K562 (cell line): ENCODE results near the gene SLC39A7. TPM values are rescaled to one million over a fixed set of nuclear protein-coding genes. Genes with fewer than 3 reads are reported as not detected.

Experiments used
- ATAC-seq: fragments of 200-7000 bp; cut with Tn5 transposase; 3 replicates; pipeline ENCODE4 v1.9.1; 2020; ENCODE audit warnings: moderate library complexity
- BruUV-seq: library from RNA; stranded (reverse); fragments of 400-500 nt; replicated peaks from 2 replicates; lab custom pipeline; 2021; lab: Mats Ljungman, UMichigan
- CTCF ChIA-PET: fragments of 300-600 bp; formaldehyde crosslinking; extraction: SDS; loops from one replicate; lab custom pipeline; 2021; ENCODE audit warnings: low intra/inter-chr PET ratio; lab: Yijun Ruan, JAX
- POLR2A ChIA-PET: fragments of 300-600, 350-650 bp; sonication (Branson Sonifier 250); formaldehyde crosslinking; extraction: SDS; loops from one replicate; lab custom pipeline; 2021; ENCODE audit warnings: antibody characterized with exemption, inconsistent platforms; lab: Yijun Ruan, JAX
- DNase-seq, 4 experiments: peaks; one replicate each; pipeline versions ENCODE4 v3.0.0 to v3.0.0-alpha.2; 2011 to 2018; ENCODE audit warnings: low spot score in 3 of 4, mixed read lengths in 3 of 4; ENCODE audit errors: extremely low read depth in 1 of 4
- FAIRE-seq: peaks from 2 replicates; lab custom pipeline; 2011; peaks lifted over from hg19 to GRCh38; lab: Jason Lieb, UNC
- H2AFZ ChIP-seq: 2 replicates; pipeline ENCODE4 v1.6.0; 2011; ENCODE audit warnings: low read depth, low read length, control low read depth, inconsistent platforms
- H3K27ac ChIP-seq: fragments of 200-600 bp; 3 replicates; pipeline ENCODE4 v1.8.0; 2011; ENCODE audit warnings: low read depth, mild to moderate bottlenecking, control low read depth, inconsistent platforms, low read length, moderate library complexity, mixed read lengths; ENCODE audit errors: extremely low read depth
- H3K27me3 ChIP-seq, 2 experiments: fragments of 300-600 bp in 1 of 2; 2 replicates in 1 of 2; 3 replicates in 1 of 2; pipeline versions ENCODE4 v1.6.0 to v1.8.0; 2011; ENCODE audit warnings: inconsistent platforms in 2 of 2, low read length in 2 of 2, mild to moderate bottlenecking in 1 of 2, mixed read lengths in 1 of 2, moderate library complexity in 1 of 2; ENCODE audit not compliant: control insufficient read depth in 2 of 2, insufficient read depth in 2 of 2
- H3K36me3 ChIP-seq: fragments of 300-600 bp; 3 replicates; pipeline ENCODE4 v1.8.0; 2011; ENCODE audit warnings: mild to moderate bottlenecking, low read length, inconsistent platforms; ENCODE audit not compliant: control insufficient read depth, insufficient read depth
- H3K4me1 ChIP-seq, 2 experiments: fragments of 200-600 bp in 1 of 2; replicated peaks in 1 of 2; 2 replicates in 1 of 2; 3 replicates in 1 of 2; pipeline versions ENCODE4 v1.5.1 to v1.8.0; 2011; ENCODE audit warnings: inconsistent platforms in 2 of 2, low read length in 2 of 2, mild to moderate bottlenecking in 1 of 2, mixed read lengths in 1 of 2, moderate library complexity in 1 of 2; ENCODE audit not compliant: control insufficient read depth in 2 of 2, insufficient read depth in 2 of 2
- H3K4me2 ChIP-seq: 2 replicates; pipeline ENCODE4 v1.6.1; 2011; ENCODE audit warnings: low read length, control low read depth, inconsistent platforms, mixed read lengths; ENCODE audit not compliant: insufficient read depth
- H3K4me3 ChIP-seq: fragments of 200-600 bp; sonication (generic), shearing (Covaris generic); 2 replicates; pipeline ENCODE4 v1.5.1; 2016; ENCODE audit warnings: control low read depth, inconsistent platforms
- H3K79me2 ChIP-seq: fragments of 200-600 bp; 3 replicates; pipeline ENCODE4 v1.8.0; 2011; ENCODE audit warnings: low read length, inconsistent platforms; ENCODE audit not compliant: control insufficient read depth, insufficient read depth
- H3K9ac ChIP-seq, 2 experiments: 2 replicates each; pipeline versions ENCODE4 v1.6.0 to v1.6.1; 2011; ENCODE audit warnings: low read depth in 2 of 2, low read length in 2 of 2, control low read depth in 1 of 2, inconsistent platforms in 1 of 2, mild to moderate bottlenecking in 1 of 2, mixed read lengths in 1 of 2; ENCODE audit not compliant: insufficient read depth in 1 of 2
- H3K9me1 ChIP-seq: one replicate; pipeline ENCODE4 v1.6.0; 2011; ENCODE audit warnings: inconsistent platforms, mild to moderate bottlenecking, low read length, moderate library complexity; ENCODE audit not compliant: control insufficient read depth, insufficient read depth
- H3K9me3 ChIP-seq: replicated peaks from 2 replicates; pipeline ENCODE4 v1.5.1; 2011; ENCODE audit warnings: low read depth, low read length, inconsistent platforms; ENCODE audit not compliant: control insufficient read depth, insufficient read depth
- H4K20me1 ChIP-seq: replicated peaks from 2 replicates; pipeline ENCODE4 v1.6.1; 2011; ENCODE audit warnings: low read length, inconsistent platforms, mixed read lengths; ENCODE audit not compliant: control insufficient read depth, insufficient read depth
- HDAC1 ChIP-seq, 2 experiments: fragments of 450-650 bp; IDR thresholded peaks; 2 replicates each; pipeline ENCODE4 v1.6.1; 2016 to 2017; ENCODE audit warnings: inconsistent platforms in 1 of 2, mild to moderate bottlenecking in 1 of 2, moderate library complexity in 1 of 2
- MEF2A ChIP-seq: IDR thresholded peaks from 2 replicates; pipeline ENCODE4 v1.6.1; 2011; ENCODE audit warnings: low read depth, mild to moderate bottlenecking, low read length, moderate library complexity; ENCODE audit not compliant: control insufficient read depth
- RBM15 ChIP-seq: fragments of 200-400 bp; formaldehyde crosslinking; IDR thresholded peaks from 2 replicates; pipeline ENCODE4 v1.6.1; 2018; ENCODE audit warnings: mild to moderate bottlenecking, low read length, moderate library complexity; ENCODE audit not compliant: insufficient read depth
- SETDB1 ChIP-seq: IDR thresholded peaks from one replicate; pipeline ENCODE4 v1.6.1; 2012; ENCODE audit warnings: low read length, control low read depth, inconsistent platforms
- YY1 ChIP-seq, 3 experiments: IDR thresholded peaks; 2 replicates each; pipeline ENCODE4 v1.6.1; 2011; ENCODE audit warnings: low read length in 2 of 3, mild to moderate bottlenecking in 2 of 3, moderate library complexity in 2 of 3, borderline replicate concordance in 1 of 3, control low read depth in 1 of 3, low read depth in 1 of 3; ENCODE audit not compliant: insufficient read depth in 3 of 3, insufficient replicate concordance in 2 of 3, control insufficient read depth in 1 of 3, insufficient read length in 1 of 3; ENCODE audit errors: extremely low read depth in 1 of 3
- WGBS: fragments of 100-300 bp; shearing (Covaris generic); methylation state at CpG from one replicate; pipeline ENCODE4 v1.1.6; 2016; ENCODE audit warnings: low coverage, mixed read lengths; ENCODE audit not compliant: insufficient coverage; ENCODE audit errors: missing lambda C conversion rate; 5-methylcytosine and 5-hydroxymethylcytosine counted together
- in situ Hi-C: fragments of 300-500 bp; cut with MboI; formaldehyde crosslinking; loops from 4 replicates; pipeline ENCODE4 v1.15.0; 2018; ENCODE audit warnings: inconsistent platforms, mixed read lengths
- intact Hi-C: fragments of 100-400 bp; cut with micrococcal nuclease; formaldehyde crosslinking; loops from 2 replicates; pipeline ENCODE4 v1.14.2; 2022
- polyA plus RNA-seq, 8 experiments: library from polyadenylated mRNA; depleted of rRNA in 4 of 8; stranded (reverse) in 5 of 8; unstranded in 3 of 8; fragments of >200 nt; fragmentation: Nextera tagmentation in 2 of 8; fragmentation: Illumina TruSeq in 1 of 8; extraction: Ambion mirVana in 2 of 8; extraction: Trizol in 1 of 8; gene quantifications; 2 replicates each; pipeline versions ENCODE4 v1.2.1 to v1.2.3, GENCODE V29; 2011 to 2014; ENCODE audit warnings: inconsistent platforms in 1 of 8, missing spikeins in 1 of 8
- total RNA-seq, 7 experiments: library from RNA; depleted of rRNA in 6 of 7; stranded (reverse); fragments of >200 nt in 6 of 7; fragmentation: Illumina TruSeq in 2 of 7; extraction: Trizol in 2 of 7; gene quantifications; 2 replicates each; pipeline versions ENCODE4 v1.2.1 to v1.2.3, GENCODE V29; 2011 to 2021; ENCODE audit warnings: low replicate concordance in 1 of 7
- TF ChIP-seq, protein P1 (sequence below): fragments of 200-600 bp; sonication (generic); IDR thresholded peaks from one replicate; pipeline ENCODE4 v1.6.1; 2012; ENCODE audit warnings: mild to moderate bottlenecking, low read depth, low read length, inconsistent platforms

SLC39A7 gene
- total and polyA plus RNA-seq, 9 of the 15 experiments (the other 6 are each of a cell fraction or from before 2014, with no cell fraction given) = 21.7 to 169 (median 121) TPM

DNA sequence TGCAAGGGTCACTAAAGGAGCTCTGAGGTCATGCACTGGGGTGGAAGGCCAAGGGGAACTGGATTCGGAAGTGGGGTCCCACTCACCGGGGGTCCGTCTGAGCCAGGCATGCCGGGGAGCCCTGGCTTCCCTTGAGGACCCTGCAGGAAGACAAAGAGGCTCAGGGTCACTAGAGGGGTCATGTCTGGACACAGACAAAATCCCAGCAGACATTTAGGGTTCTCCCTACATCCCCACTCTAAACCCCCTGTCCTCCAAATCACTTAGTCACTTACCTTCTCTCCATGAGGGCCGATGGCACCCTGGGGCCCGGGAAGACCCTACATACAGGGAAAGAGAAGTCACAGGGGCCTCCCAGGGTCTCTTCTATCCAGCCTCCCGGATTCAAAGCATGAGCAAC lies 23.8 kb upstream of the SLC39A7 start (continued):
- no peak for TF ChIP-seq HDAC1 (IDR thresholded peaks at IDR 0.05)
- no peak for TF ChIP-seq MEF2A
- TF ChIP-seq RBM15 = no peak
- TF ChIP-seq SETDB1 = no peak
- TF ChIP-seq, all 486 proteins: peak for 0

- FAIRE-seq = no peak
- intact Hi-C loops (no loop called here), in situ Hi-C loops (no loop called here)
- no peak for ATAC-seq
- BruUV-seq = no TSS peak
- Histone ChIP-seq H3K27ac (no peak overlapping the region), H3K4me3 (no peak overlapping the region), H3K4me1 (no peaks in the 10 kb centered on the region), H3K79me2 (no peaks in the 10 kb centered on the region), H3K36me3 (no peaks in the 10 kb centered on the region), H3K27me3 (peaks cover 3 to 18% of the 10 kb centered on the region in 2 experiments; a peak in 4 of 5 replicates), H3K9me1 (no peaks in the 10 kb centered on the region), H2AFZ (peak overlapping the region; percentile 26; the same call in 1 of the 2 replicates), H3K9ac (no peak overlapping the region), H4K20me1 (no peaks in the 10 kb centered on the region; the same call in 1 of the 2 replicates), H3K9me3 (peaks cover under 1% of the 10 kb centered on the region)
- 26% methylated on average over 19 of the region's 19 CpGs for WGBS
- no peak for DNase-seq
- CTCF ChIA-PET = no interaction called here
- TF ChIP-seq YY1 (IDR thresholded peaks at IDR 0.05; ENCODE audit: borderline replicate concordance in 1 of 3, control insufficient read depth in 1 of 3, extremely low read depth in 1 of 3, insufficient read depth in 3 of 3, insufficient read length in 1 of 3, insufficient replicate concordance in 2 of 3, low read depth in 1 of 3, low read length in 2 of 3) = peak in 2 of 3 experiments; percentile 24 to 56
- TF ChIP-seq, protein P1, sequence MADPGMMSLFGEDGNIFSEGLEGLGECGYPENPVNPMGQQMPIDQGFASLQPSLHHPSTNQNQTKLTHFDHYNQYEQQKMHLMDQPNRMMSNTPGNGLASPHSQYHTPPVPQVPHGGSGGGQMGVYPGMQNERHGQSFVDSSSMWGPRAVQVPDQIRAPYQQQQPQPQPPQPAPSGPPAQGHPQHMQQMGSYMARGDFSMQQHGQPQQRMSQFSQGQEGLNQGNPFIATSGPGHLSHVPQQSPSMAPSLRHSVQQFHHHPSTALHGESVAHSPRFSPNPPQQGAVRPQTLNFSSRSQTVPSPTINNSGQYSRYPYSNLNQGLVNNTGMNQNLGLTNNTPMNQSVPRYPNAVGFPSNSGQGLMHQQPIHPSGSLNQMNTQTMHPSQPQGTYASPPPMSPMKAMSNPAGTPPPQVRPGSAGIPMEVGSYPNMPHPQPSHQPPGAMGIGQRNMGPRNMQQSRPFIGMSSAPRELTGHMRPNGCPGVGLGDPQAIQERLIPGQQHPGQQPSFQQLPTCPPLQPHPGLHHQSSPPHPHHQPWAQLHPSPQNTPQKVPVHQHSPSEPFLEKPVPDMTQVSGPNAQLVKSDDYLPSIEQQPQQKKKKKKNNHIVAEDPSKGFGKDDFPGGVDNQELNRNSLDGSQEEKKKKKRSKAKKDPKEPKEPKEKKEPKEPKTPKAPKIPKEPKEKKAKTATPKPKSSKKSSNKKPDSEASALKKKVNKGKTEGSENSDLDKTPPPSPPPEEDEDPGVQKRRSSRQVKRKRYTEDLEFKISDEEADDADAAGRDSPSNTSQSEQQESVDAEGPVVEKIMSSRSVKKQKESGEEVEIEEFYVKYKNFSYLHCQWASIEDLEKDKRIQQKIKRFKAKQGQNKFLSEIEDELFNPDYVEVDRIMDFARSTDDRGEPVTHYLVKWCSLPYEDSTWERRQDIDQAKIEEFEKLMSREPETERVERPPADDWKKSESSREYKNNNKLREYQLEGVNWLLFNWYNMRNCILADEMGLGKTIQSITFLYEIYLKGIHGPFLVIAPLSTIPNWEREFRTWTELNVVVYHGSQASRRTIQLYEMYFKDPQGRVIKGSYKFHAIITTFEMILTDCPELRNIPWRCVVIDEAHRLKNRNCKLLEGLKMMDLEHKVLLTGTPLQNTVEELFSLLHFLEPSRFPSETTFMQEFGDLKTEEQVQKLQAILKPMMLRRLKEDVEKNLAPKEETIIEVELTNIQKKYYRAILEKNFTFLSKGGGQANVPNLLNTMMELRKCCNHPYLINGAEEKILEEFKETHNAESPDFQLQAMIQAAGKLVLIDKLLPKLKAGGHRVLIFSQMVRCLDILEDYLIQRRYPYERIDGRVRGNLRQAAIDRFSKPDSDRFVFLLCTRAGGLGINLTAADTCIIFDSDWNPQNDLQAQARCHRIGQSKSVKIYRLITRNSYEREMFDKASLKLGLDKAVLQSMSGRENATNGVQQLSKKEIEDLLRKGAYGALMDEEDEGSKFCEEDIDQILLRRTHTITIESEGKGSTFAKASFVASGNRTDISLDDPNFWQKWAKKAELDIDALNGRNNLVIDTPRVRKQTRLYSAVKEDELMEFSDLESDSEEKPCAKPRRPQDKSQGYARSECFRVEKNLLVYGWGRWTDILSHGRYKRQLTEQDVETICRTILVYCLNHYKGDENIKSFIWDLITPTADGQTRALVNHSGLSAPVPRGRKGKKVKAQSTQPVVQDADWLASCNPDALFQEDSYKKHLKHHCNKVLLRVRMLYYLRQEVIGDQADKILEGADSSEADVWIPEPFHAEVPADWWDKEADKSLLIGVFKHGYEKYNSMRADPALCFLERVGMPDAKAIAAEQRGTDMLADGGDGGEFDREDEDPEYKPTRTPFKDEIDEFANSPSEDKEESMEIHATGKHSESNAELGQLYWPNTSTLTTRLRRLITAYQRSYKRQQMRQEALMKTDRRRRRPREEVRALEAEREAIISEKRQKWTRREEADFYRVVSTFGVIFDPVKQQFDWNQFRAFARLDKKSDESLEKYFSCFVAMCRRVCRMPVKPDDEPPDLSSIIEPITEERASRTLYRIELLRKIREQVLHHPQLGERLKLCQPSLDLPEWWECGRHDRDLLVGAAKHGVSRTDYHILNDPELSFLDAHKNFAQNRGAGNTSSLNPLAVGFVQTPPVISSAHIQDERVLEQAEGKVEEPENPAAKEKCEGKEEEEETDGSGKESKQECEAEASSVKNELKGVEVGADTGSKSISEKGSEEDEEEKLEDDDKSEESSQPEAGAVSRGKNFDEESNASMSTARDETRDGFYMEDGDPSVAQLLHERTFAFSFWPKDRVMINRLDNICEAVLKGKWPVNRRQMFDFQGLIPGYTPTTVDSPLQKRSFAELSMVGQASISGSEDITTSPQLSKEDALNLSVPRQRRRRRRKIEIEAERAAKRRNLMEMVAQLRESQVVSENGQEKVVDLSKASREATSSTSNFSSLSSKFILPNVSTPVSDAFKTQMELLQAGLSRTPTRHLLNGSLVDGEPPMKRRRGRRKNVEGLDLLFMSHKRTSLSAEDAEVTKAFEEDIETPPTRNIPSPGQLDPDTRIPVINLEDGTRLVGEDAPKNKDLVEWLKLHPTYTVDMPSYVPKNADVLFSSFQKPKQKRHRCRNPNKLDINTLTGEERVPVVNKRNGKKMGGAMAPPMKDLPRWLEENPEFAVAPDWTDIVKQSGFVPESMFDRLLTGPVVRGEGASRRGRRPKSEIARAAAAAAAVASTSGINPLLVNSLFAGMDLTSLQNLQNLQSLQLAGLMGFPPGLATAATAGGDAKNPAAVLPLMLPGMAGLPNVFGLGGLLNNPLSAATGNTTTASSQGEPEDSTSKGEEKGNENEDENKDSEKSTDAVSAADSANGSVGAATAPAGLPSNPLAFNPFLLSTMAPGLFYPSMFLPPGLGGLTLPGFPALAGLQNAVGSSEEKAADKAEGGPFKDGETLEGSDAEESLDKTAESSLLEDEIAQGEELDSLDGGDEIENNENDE = no peak
- TF ChIP-seq, all 486 proteins: peak for 1
- POLR2A ChIA-PET = no interaction called here
- no peak overlapping the region for H3K4me2 ChIP-seq
Measured at GRCh38 chr6:33177552-33178446, 22.9 kb upstream of the SLC39A7 start.
